Activated CD8-positive, alpha-beta memory T cell treated with anti-CD3 and anti-CD28 coated beads, Interleukin-2, amount 50 U/mL, for 24 hours (primary cell): Measurements from ENCODE around the gene PXDC1.
"Not testable (repeated sequence)": the region's sequence is repeated elsewhere in the genome, so short reads cannot be mapped to it uniquely, and the experiment has no call there.

Source experiments
- DNase-seq: peaks from one replicate; pipeline ENCODE4 v3.0.0-alpha.2; 2020; ENCODE audit errors: extremely low read depth

Gene PXDC1

GRCh38 chr6:3711776-3712175 is 39.7 kb downstream of the PXDC1 start:
- DNase-seq, result no peak

GRCh38 chr6:3710403-3710802 is 41.1 kb downstream of the PXDC1 start:
- no peak for DNase-seq

GRCh38 chr6:3708540-3708939 is 43.0 kb downstream of the PXDC1 start:
- DNase-seq, result no peak

- DNase-seq, result no peak
These were observed 43.6 kb downstream of the PXDC1 start for GRCh38 chr6:3707751-3708412.

GRCh38 chr6:3707024-3707423 is 44.5 kb downstream of the PXDC1 start:
- DNase-seq, result no peak

- DNase-seq, result no peak
These were observed 45.0 kb downstream of the PXDC1 start for GRCh38 chr6:3706547-3706946.

- no peak for DNase-seq
These were observed 49.9 kb downstream of the PXDC1 start for GRCh38 chr6:3701631-3702030.

GRCh38 chr6:3699231-3699630 is 52.3 kb downstream of the PXDC1 start:
- no peak for DNase-seq

GRCh38 chr6:3698021-3698420 is 53.5 kb downstream of the PXDC1 start:
- no peak for DNase-seq

GRCh38 chr6:3697609-3698008 is 53.9 kb downstream of the PXDC1 start:
- DNase-seq, result no peak

- DNase-seq, result no peak
These were observed 54.9 kb downstream of the PXDC1 start for GRCh38 chr6:3696525-3697088.

GRCh38 chr6:3695065-3695817 is 56.3 kb downstream of the PXDC1 start:
- no peak for DNase-seq

- no peak for DNase-seq
These were observed 57.7 kb downstream of the PXDC1 start for GRCh38 chr6:3693831-3694230.

GRCh38 chr6:3690506-3690905 is 61.0 kb downstream of the PXDC1 start:
- no peak for DNase-seq

- DNase-seq, result no peak
These were observed 63.7 kb downstream of the PXDC1 start for GRCh38 chr6:3687847-3688246.

GRCh38 chr6:3683331-3683730 is 68.2 kb downstream of the PXDC1 start:
- no peak for DNase-seq

GRCh38 chr6:3678946-3679345 is 72.6 kb downstream of the PXDC1 start:
- no peak for DNase-seq

- DNase-seq, result not testable (repeated sequence)
These were observed 73.8 kb downstream of the PXDC1 start for GRCh38 chr6:3677751-3678150.

- DNase-seq, result not testable (repeated sequence)
These were observed 74.2 kb downstream of the PXDC1 start for GRCh38 chr6:3677351-3677750.
